ENCODE data around the gene ELOA. TPM values are rescaled to one million over a fixed set of nuclear protein-coding genes. Genes with fewer than 3 reads are reported as not detected.

Gene ELOA
- total and polyA plus RNA-seq, 9 of the 15 experiments (the other 6 are each of a cell fraction or from before 2014, with no cell fraction given): 31.9 to 98.6 (median 61.3) TPM

DNA sequence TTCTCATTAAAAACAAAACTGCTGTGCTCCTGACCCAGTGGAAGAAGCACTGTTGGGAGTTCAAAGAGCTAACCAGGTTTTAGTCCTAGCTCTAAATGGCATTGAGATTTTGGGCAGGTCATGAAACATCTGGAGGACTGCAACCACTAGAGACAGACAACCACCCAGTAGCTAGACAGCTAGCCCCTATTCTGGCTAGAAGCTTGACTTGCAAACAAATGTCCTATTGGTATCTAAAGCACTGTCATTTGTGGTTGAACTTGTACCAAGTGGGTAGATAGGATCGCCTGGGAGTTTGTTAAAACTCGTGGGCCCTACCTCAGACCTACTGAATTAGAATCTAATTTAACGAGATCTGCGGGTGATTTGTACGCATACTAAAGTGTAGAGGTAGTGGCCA, 44.8 kb upstream of the ELOA start:
- peaks cover 99% of the 10 kb centered on the region for H3K36me3 ChIP-seq (ENCODE audit: control insufficient read depth, insufficient read depth, low read length)
- POLR2A ChIA-PET: interaction anchor here (0.6 to 2.6 kb wide), 4 partner anchors 12 to 256 kb away, joined by 3 to 8 read pairs (median 4); no protein-coding TSS in a partner anchor
- no peak overlapping the region for H2AFZ ChIP-seq (ENCODE audit: low read depth, low read length)
- peaks cover 82% of the 10 kb centered on the region for H3K79me2 ChIP-seq (ENCODE audit: control insufficient read depth, insufficient read depth, low read length)
- DNase-seq (ENCODE audit: extremely low read depth in 1 of 4, low spot score in 3 of 4) (no peak), FAIRE-seq (peak; percentile 32), ATAC-seq (peak; percentile 8; the same call in 2 of the 3 replicates)
- in situ Hi-C loops (cut with MboI): no loop called here
- H3K9me1 ChIP-seq (ENCODE audit: control insufficient read depth, insufficient read depth, low read length): peaks cover 6% of the 10 kb centered on the region
- H3K27ac ChIP-seq (ENCODE audit: extremely low read depth, low read depth, low read length): peak overlapping the region; percentile 27; the same call in 1 of the 3 replicates
- intact Hi-C loops (cut with micrococcal nuclease): no loop called here
- peaks cover 57% of the 10 kb centered on the region for H4K20me1 ChIP-seq (replicated peaks; ENCODE audit: control insufficient read depth, insufficient read depth, low read length)
- no peaks in the 10 kb centered on the region for H3K27me3 ChIP-seq (ENCODE audit: control insufficient read depth in 2 of 2, insufficient read depth in 2 of 2, low read length in 2 of 2)
- peaks cover 17 to 29% of the 10 kb centered on the region in 2 experiments; a peak in 4 of 5 replicates for H3K4me1 ChIP-seq (replicated peaks in 1 of 2; ENCODE audit: control insufficient read depth in 2 of 2, insufficient read depth in 2 of 2, low read length in 2 of 2)
- H3K9ac ChIP-seq (ENCODE audit: insufficient read depth in 1 of 2, low read depth in 2 of 2, low read length in 2 of 2): no peak overlapping the region
- H3K4me2 ChIP-seq (ENCODE audit: insufficient read depth, low read length): no peak overlapping the region
- CTCF ChIA-PET (ENCODE audit: low intra/inter-chr PET ratio): interaction anchor here (0.7 kb wide), 1 partner anchor 77 kb away, joined by 3 read pairs; no protein-coding TSS in a partner anchor
- TF ChIP-seq POLR2AphosphoS5 (IDR thresholded peaks at IDR 0.05; ENCODE audit: control insufficient read depth, insufficient read depth, low read depth, low read length) (peak; percentile 48; the same call in 1 of the 2 replicates), GTF2E2 (tag; IDR thresholded peaks at IDR 0.05) (0 out of 2 replicates have a peak, but pooled peaks have one; percentile 28)
- TF ChIP-seq, protein P1, sequence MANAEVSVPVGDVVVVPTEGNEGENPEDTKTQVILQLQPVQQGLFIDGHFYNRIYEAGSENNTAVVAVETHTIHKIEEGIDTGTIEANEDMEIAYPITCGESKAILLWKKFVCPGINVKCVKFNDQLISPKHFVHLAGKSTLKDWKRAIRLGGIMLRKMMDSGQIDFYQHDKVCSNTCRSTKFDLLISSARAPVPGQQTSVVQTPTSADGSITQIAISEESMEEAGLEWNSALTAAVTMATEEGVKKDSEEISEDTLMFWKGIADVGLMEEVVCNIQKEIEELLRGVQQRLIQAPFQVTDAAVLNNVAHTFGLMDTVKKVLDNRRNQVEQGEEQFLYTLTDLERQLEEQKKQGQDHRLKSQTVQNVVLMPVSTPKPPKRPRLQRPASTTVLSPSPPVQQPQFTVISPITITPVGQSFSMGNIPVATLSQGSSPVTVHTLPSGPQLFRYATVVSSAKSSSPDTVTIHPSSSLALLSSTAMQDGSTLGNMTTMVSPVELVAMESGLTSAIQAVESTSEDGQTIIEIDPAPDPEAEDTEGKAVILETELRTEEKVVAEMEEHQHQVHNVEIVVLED (CRISPR knock-in tag; IDR thresholded peaks at IDR 0.05): no peak
- H3K9me3 ChIP-seq (replicated peaks; ENCODE audit: control insufficient read depth, insufficient read depth, low read depth, low read length): no peaks in the 10 kb centered on the region
- no TSS peak for BruUV-seq (replicated peaks)
- H3K4me3 ChIP-seq: no peak overlapping the region
- WGBS (ENCODE audit: insufficient coverage, low coverage, missing lambda C conversion rate): 82% methylated on average over 5 of the region's 5 CpGs

Measured in K562 (cell line).